GM12865 (cell line): ENCODE measurements around the gene C2orf78.
"Not testable (repeated sequence)": the region's sequence is repeated elsewhere in the genome, so short reads cannot be mapped to it uniquely, and the experiment has no call there.

Experiments used
- DNase-seq: peaks from one replicate; pipeline ENCODE4 v3.0.0; 2010; ENCODE audit warnings: low read depth
- H3K4me3 ChIP-seq: 2 replicates; pipeline ENCODE4 v1.5.1; 2011; ENCODE audit warnings: mild to moderate bottlenecking, low read depth, low read length, control low read depth
- CTCF ChIP-seq: IDR thresholded peaks from 2 replicates; pipeline ENCODE4 v1.5.1; 2011; ENCODE audit warnings: low read length, control low read depth, low read depth, inconsistent platforms; ENCODE audit not compliant: insufficient read depth; ENCODE audit errors: missing control alignments

The C2orf78 gene

GRCh38 chr2:73766994-73767393 is 17.0 kb upstream of the C2orf78 start:
- no peak for TF ChIP-seq CTCF
- no peak overlapping the region for H3K4me3 ChIP-seq
- DNase-seq = no peak

- no peak for TF ChIP-seq CTCF
- H3K4me3 ChIP-seq = no peak overlapping the region
- no peak for DNase-seq
Measured at GRCh38 chr2:73770725-73771124, 13.3 kb upstream of the C2orf78 start.

DNA sequence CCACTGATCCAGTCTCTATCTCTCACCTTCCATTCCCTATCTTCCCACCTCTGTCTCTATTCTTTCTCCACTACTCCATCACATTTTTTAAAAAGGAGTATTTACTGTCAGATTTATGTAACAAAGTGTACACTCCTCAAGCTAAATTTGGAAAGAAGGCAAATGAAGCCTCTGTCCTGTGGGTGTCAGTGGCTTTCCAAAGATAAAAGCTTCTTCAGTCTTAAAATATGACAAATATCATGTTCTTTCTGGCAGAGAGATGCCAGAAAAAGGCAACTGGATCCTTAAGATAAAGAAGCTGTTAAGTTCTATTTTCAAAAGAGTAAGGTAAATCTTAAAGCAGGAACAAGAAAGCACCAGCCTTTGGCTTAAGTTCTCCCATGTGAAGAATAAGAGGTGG is 11.2 kb upstream of the C2orf78 start:
- H3K4me3 ChIP-seq = no peak overlapping the region
- DNase-seq = no peak
- TF ChIP-seq CTCF = no peak

- no peak for DNase-seq
- TF ChIP-seq CTCF = no peak
- H3K4me3 ChIP-seq = no peak overlapping the region
Measured at GRCh38 chr2:73776381-73776780, 7.6 kb upstream of the C2orf78 start.

- no peak for DNase-seq
- no peak overlapping the region for H3K4me3 ChIP-seq
- TF ChIP-seq CTCF = no peak
Measured at GRCh38 chr2:73776869-73777519, 7.0 kb upstream of the C2orf78 start.

- peak overlapping the region; percentile 62 for H3K4me3 ChIP-seq
- not testable (repeated sequence) for DNase-seq
Measured at GRCh38 chr2:73778867-73779466, 5.0 kb upstream of the C2orf78 start.

GRCh38 chr2:73779467-73780236 is 4.3 kb upstream of the C2orf78 start, which contains the start of gene DUSP11:
Gene DUSP11, minus strand, starts transcription at chr2:73780103. Its CDS starts 129 bp downstream, at chr2:73779974.
- TF ChIP-seq CTCF = peak; percentile 91
- H3K4me3 ChIP-seq = peak within 1 kb of the TSS; percentile 62
- peak; percentile 97 for DNase-seq
